A673 (cell line): ENCODE data around the gene TMEM129. TPM values are rescaled to one million over a fixed set of nuclear protein-coding genes. Genes with fewer than 3 reads are reported as not detected.

Experiments
- BruUV-seq: library from RNA; stranded (reverse); fragments of 400-500 nt; replicated peaks from 2 replicates; lab custom pipeline; 2021; lab: Mats Ljungman, UMichigan
- CTCF ChIA-PET: fragments of 300-600 bp; sonication (Branson Sonifier 250); formaldehyde crosslinking; loops from one replicate; lab custom pipeline; 2022; ENCODE audit warnings: antibody characterized with exemption; lab: Charles Lee
- POLR2A ChIA-PET: fragments of 300-600 bp; sonication (Branson Sonifier 250); formaldehyde crosslinking; loops from one replicate; lab custom pipeline; 2022; ENCODE audit warnings: antibody characterized with exemption; ENCODE audit not compliant: low non-redundant PET; lab: Charles Lee
- DNase-seq: peaks from one replicate; pipeline ENCODE4 v3.0.0-alpha.2; 2015; ENCODE audit warnings: low spot score
- H3K27ac ChIP-seq: fragments of 200-600 bp; sonication (generic); 2 replicates; pipeline ENCODE4 v1.5.1; 2016; ENCODE audit warnings: mixed run types, low read depth, mild to moderate bottlenecking, mixed read lengths, antibody characterized with exemption, low read length; ENCODE audit not compliant: poor library complexity, severe bottlenecking
- H3K27me3 ChIP-seq: fragments of 200-600 bp; sonication (generic); replicated peaks from 2 replicates; pipeline ENCODE4 v1.6.1; 2017; ENCODE audit warnings: mixed run types, low read depth, mild to moderate bottlenecking, mixed read lengths, antibody characterized with exemption, low read length; ENCODE audit not compliant: insufficient read depth, poor library complexity
- H3K36me3 ChIP-seq: fragments of 200-600 bp; sonication (generic); 2 replicates; pipeline ENCODE4 v1.6.1; 2016; ENCODE audit warnings: mixed run types, mild to moderate bottlenecking, mixed read lengths, antibody characterized with exemption, low read length; ENCODE audit not compliant: insufficient read depth, poor library complexity, severe bottlenecking
- H3K4me1 ChIP-seq: fragments of 200-600 bp; sonication (generic); 2 replicates; pipeline ENCODE4 v1.6.1; 2017; ENCODE audit warnings: mixed run types, mild to moderate bottlenecking, mixed read lengths, antibody characterized with exemption, low read length; ENCODE audit not compliant: insufficient read depth, poor library complexity, severe bottlenecking
- H3K4me3 ChIP-seq: fragments of 200-600 bp; sonication (generic); 2 replicates; pipeline ENCODE4 v1.5.1; 2016; ENCODE audit warnings: low read depth, mixed run types, mild to moderate bottlenecking, mixed read lengths, low read length; ENCODE audit not compliant: poor library complexity, severe bottlenecking
- H3K9me3 ChIP-seq: fragments of 200-600 bp; sonication (generic); 2 replicates; pipeline ENCODE4 v1.6.1; 2016; ENCODE audit warnings: mixed run types, low read depth, mild to moderate bottlenecking, mixed read lengths, antibody characterized with exemption, low read length; ENCODE audit not compliant: poor library complexity, severe bottlenecking
- CTCF ChIP-seq: fragments of 300-800, 200-600 bp; sonication (generic); conservative IDR thresholded peaks from 2 replicates; pipeline ENCODE4 v1.5.1; 2017; ENCODE audit warnings: low read depth, mild to moderate bottlenecking, antibody characterized with exemption, low read length, moderate library complexity, mixed read lengths
- EZH2 ChIP-seq: fragments of 200-600 bp; sonication (generic); IDR thresholded peaks from 2 replicates; pipeline ENCODE4 v1.6.1; 2017; ENCODE audit warnings: borderline replicate concordance, low read depth, mild to moderate bottlenecking, mixed read lengths, antibody characterized with exemption, low read length; ENCODE audit not compliant: poor library complexity, severe bottlenecking
- intact Hi-C: fragments of 100-400 bp; cut with micrococcal nuclease; formaldehyde crosslinking; loops from one replicate; pipeline ENCODE4 v1.10.0; 2022; ENCODE audit not compliant: unreplicated experiment
- total RNA-seq: library from RNA; stranded (reverse); gene quantifications from 2 replicates; pipeline ENCODE4 v1.2.3, GENCODE V29; 2021

TMEM129 gene
- total RNA-seq, 1 experiment from 2014 or later, result 28.8 TPM

DNA sequence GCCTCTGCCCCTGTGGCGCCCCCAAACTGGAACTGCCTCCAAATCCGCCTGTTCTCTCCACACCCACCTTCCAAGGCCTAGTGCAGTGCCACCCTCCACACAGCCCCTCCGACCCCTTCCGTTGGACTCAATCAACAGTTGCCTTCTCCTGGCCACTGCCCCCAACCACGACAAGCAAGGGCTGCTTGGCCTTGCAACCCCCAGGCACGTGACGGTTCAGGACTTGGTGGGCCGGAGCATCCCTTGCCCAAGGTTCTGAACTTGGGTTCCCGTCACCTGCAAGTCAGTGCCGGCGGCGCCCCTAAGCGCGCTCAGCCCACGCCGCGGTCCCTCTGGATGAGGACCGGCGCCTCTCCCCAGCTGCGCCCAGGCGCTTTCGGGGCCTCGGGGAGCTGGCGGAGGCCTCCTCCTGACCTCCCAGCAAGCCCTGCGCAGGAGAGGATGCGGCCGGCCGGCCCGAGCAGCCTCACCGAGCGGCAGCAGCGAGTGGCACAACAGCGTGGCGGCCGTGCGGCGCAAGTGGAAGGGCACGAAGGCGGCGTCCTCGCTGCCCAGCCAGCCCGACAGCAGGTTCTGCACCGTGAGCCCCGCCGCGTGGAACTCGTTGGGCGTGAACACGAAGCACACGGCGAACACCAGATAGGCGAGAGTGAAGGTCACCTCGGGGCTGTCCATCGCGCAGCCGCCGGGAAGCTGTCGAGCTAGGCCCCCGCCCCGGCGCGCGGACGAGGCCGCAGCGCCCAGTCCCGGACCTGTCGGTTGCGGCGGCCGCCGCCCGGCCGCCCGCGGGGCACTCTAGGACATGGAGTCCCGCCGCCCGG is 750 bp downstream of the TMEM129 start:
- peaks cover 54% of the 10 kb centered on the region for H3K36me3 ChIP-seq
- ChIA-PET CTCF (interaction anchor here (1.1 to 1.3 kb wide), 2 partner anchors 26 to 27 kb away, joined by 4 to 7 read pairs; no protein-coding TSS in a partner anchor), POLR2A (interaction anchor here (0.5 to 0.7 kb wide), 2 partner anchors 8 to 531 kb away, joined by 4 to 14 read pairs; partner anchors contain the start of gene SLBP)
- no peak for TF ChIP-seq CTCF
- H3K4me3 ChIP-seq, result peak overlapping the region; percentile 99
- no peak for DNase-seq
- no peaks in the 10 kb centered on the region for H3K9me3 ChIP-seq
- no peaks in the 10 kb centered on the region for H3K27me3 ChIP-seq
- peak overlapping the region; percentile 90 for H3K27ac ChIP-seq
- intact Hi-C loops, result no loop called here
- H3K4me1 ChIP-seq, result no peaks in the 10 kb centered on the region
- no TSS peak for BruUV-seq

DNA sequence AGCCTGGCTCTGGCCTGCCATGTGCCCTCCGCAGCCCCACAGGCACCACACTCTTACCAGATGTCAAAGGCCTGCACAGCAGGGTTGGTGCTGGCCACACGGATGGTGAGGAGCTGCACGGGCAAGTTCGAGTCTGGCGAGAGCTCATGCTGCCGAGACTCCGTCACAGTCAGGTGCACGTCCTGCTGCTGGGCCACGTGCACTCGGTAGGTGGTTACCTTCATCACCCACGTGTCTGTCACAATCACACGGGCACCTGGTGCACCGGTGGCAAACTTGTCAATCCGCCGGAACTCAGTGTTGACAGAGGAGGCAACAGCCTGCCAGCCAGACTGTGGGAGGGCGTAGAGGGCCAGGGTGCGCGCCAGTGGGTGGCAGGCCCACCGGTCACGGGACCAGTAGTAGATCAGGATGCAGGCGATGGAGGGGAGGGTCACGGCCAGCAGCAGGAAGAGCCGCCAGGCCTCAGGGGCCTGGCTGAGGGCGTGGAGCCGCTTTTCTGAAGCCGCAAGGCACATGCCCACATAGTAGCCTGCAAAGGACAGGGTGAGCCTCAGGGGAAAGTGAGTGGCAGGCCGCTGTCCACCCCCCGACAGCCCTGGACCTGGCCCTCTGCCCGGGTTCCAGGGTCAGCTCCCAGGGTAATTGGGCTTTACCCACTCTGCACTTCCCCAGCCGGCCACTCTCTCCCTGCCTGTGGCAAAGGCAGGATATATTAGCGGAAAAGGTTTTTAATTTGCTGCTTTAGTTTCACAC is 2.9 kb downstream of the TMEM129 start:
- no TSS peak for BruUV-seq

More for the DNA sequence above, 2.9 kb downstream of the TMEM129 start:
- Histone ChIP-seq H3K9me3 (no peaks in the 10 kb centered on the region), H3K4me1 (peaks cover 10% of the 10 kb centered on the region), H3K4me3 (no peak overlapping the region), H3K27ac (peak overlapping the region; percentile 23), H3K27me3 (no peaks in the 10 kb centered on the region), H3K36me3 (peaks cover 33% of the 10 kb centered on the region)
- intact Hi-C loops, result no loop called here
- POLR2A ChIA-PET, result no interaction called here
- no peak for DNase-seq
- TF ChIP-seq CTCF (no peak), EZH2 (no peak)
- CTCF ChIA-PET, result no interaction called here
